ENCODE measurements around the gene TMEM80.

The TMEM80 gene

DNA sequence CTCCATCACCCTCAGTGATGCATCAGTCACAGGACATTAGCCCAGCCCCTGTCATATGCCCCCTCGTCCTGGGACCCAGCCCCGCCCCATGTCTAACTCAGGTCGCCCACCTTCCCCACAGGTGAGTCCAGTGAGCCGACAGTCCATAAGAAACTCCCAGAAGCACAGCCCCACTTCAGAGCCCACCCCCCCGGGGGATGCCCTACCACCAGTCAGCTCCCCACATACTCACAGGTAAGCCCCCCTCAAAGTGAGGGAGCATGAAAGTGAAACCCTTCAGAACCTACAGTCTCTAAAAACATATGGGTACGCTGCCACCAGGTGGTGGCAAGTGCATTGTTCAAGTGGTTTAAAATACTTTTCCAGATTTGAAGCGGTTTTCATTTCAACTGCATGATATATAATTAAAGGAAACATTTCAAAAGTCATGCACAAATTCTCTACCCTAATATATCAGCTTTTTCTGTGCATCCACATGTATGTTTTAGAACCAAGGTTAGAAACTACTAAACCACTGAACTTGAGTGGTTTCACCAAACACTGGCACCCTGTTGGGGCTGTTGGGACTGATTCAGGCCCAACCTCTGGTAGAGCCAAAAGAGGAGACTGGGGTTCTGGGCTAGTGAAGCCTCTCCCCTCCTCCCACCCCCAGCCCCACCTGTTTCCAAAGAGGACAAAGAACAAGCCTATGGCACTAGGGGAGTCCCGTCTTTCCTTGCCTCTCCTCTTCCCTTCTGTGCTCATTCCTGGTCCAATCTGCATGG, 27.7 kb downstream of the TMEM80 start:
- peak; percentile 40 for ATAC-seq
- TF ChIP-seq PPARA (CRISPR knock-in tag; IDR thresholded peaks at IDR 0.05; ENCODE audit: borderline replicate concordance) (no peak), ISL1 (CRISPR knock-in tag; IDR thresholded peaks at IDR 0.05) (no peak), TOX (CRISPR knock-in tag; IDR thresholded peaks at IDR 0.05; ENCODE audit: borderline replicate concordance) (no peak), ZC3H10 (CRISPR knock-in tag; IDR thresholded peaks at IDR 0.05) (no peak), ZNF70 (CRISPR knock-in tag; IDR thresholded peaks at IDR 0.05) (no peak), BACH2 (CRISPR knock-in tag; IDR thresholded peaks at IDR 0.05; ENCODE audit: borderline replicate concordance) (no peak), ESRRG (CRISPR knock-in tag; IDR thresholded peaks at IDR 0.05) (no peak), ZFP30 (CRISPR knock-in tag; IDR thresholded peaks at IDR 0.05) (no peak)
- TF ChIP-seq, protein P1, sequence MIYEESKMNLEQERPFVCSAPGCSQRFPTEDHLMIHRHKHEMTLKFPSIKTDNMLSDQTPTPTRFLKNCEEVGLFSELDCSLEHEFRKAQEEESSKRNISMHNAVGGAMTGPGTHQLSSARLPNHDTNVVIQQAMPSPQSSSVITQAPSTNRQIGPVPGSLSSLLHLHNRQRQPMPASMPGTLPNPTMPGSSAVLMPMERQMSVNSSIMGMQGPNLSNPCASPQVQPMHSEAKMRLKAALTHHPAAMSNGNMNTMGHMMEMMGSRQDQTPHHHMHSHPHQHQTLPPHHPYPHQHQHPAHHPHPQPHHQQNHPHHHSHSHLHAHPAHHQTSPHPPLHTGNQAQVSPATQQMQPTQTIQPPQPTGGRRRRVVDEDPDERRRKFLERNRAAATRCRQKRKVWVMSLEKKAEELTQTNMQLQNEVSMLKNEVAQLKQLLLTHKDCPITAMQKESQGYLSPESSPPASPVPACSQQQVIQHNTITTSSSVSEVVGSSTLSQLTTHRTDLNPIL (CRISPR knock-in tag; IDR thresholded peaks at IDR 0.05; ENCODE audit: low read depth) = no peak
- TF ChIP-seq, protein P2, sequence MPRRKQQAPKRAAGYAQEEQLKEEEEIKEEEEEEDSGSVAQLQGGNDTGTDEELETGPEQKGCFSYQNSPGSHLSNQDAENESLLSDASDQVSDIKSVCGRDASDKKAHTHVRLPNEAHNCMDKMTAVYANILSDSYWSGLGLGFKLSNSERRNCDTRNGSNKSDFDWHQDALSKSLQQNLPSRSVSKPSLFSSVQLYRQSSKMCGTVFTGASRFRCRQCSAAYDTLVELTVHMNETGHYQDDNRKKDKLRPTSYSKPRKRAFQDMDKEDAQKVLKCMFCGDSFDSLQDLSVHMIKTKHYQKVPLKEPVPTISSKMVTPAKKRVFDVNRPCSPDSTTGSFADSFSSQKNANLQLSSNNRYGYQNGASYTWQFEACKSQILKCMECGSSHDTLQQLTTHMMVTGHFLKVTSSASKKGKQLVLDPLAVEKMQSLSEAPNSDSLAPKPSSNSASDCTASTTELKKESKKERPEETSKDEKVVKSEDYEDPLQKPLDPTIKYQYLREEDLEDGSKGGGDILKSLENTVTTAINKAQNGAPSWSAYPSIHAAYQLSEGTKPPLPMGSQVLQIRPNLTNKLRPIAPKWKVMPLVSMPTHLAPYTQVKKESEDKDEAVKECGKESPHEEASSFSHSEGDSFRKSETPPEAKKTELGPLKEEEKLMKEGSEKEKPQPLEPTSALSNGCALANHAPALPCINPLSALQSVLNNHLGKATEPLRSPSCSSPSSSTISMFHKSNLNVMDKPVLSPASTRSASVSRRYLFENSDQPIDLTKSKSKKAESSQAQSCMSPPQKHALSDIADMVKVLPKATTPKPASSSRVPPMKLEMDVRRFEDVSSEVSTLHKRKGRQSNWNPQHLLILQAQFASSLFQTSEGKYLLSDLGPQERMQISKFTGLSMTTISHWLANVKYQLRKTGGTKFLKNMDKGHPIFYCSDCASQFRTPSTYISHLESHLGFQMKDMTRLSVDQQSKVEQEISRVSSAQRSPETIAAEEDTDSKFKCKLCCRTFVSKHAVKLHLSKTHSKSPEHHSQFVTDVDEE (CRISPR knock-in tag; IDR thresholded peaks at IDR 0.05) = no peak
- TF ChIP-seq, protein P3, sequence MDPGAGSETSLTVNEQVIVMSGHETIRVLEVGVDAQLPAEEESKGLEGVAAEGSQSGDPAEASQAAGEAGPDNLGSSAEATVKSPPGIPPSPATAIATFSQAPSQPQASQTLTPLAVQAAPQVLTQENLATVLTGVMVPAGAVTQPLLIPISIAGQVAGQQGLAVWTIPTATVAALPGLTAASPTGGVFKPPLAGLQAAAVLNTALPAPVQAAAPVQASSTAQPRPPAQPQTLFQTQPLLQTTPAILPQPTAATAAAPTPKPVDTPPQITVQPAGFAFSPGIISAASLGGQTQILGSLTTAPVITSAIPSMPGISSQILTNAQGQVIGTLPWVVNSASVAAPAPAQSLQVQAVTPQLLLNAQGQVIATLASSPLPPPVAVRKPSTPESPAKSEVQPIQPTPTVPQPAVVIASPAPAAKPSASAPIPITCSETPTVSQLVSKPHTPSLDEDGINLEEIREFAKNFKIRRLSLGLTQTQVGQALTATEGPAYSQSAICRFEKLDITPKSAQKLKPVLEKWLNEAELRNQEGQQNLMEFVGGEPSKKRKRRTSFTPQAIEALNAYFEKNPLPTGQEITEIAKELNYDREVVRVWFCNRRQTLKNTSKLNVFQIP (CRISPR knock-in tag; IDR thresholded peaks at IDR 0.05; ENCODE audit: borderline replicate concordance, low read depth) = no peak

DNA sequence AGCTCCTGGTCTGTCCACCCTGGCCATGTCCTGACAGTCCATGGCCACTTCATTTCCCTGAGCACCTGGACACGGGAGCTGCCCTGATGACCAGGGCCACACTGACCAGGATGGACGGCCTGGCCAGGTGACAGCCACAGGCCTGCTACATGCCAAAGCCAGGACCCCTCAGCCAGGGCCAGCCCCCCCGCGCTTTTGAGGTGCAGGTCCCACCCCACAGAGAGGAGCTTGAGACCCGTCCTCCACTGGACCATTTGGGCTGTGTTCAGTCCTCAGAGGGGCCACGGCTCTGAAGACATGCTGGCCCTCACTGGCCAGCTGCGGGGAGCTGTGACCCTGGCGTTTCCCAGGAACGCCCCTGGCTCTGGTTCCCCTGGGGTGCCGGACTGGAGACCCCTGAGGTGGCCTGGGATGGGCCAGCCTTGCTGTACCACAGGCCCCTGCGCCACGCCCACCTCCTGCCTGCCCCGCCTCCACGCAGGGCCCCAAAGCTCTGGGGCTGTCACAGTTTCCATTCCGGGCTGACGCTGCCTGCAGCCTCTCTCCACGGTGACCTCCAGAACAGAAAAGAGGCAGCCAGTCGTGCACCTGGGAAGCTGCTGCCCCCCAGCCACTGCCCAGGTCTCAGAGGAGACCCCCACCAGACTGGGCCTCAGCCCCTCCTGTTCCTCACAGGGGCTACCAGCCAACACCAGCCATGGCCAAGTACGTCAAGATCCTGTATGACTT, 28.6 kb downstream of the TMEM80 start:
- TF ChIP-seq, protein P4, sequence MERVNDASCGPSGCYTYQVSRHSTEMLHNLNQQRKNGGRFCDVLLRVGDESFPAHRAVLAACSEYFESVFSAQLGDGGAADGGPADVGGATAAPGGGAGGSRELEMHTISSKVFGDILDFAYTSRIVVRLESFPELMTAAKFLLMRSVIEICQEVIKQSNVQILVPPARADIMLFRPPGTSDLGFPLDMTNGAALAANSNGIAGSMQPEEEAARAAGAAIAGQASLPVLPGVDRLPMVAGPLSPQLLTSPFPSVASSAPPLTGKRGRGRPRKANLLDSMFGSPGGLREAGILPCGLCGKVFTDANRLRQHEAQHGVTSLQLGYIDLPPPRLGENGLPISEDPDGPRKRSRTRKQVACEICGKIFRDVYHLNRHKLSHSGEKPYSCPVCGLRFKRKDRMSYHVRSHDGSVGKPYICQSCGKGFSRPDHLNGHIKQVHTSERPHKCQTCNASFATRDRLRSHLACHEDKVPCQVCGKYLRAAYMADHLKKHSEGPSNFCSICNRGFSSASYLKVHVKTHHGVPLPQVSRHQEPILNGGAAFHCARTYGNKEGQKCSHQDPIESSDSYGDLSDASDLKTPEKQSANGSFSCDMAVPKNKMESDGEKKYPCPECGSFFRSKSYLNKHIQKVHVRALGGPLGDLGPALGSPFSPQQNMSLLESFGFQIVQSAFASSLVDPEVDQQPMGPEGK (CRISPR knock-in tag; IDR thresholded peaks at IDR 0.05; ENCODE audit: borderline replicate concordance) = no peak
- TF ChIP-seq OSR1 (CRISPR knock-in tag; IDR thresholded peaks at IDR 0.05) = no peak
- TF ChIP-seq ZC3H10 (CRISPR knock-in tag; IDR thresholded peaks at IDR 0.05) = no peak
- ATAC-seq = no peak

DNA sequence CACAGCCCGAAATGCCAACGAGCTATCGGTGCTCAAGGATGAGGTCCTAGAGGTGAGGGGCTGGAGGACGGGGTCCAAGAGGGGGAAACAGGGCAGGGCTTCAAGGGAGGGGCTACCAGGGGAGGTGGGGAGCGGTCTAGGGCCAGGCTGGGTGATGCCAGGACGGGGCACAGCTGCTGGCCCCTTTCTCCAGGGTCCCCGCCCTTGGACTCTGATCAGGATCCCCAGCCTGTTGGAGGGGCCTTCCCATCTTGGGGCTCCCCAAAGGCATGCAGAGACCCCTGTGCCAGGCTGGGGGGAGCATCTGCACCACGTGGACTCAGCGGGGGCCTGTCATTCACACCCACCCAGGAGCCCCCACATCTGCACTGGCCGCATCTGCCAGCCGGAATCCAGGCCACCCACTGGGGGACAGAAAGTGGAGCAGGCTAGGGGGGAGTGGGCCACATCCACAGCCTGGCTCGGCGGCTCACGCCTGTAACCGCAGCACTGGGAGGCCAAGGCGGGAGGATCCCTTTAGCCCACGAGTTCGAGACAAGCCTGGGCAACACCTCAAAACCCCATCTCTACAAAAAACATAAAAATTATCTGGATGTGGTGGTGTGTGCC, 29.3 kb downstream of the TMEM80 start:
- TF ChIP-seq GLIS3 (CRISPR knock-in tag; IDR thresholded peaks at IDR 0.05) = no peak
- no peak for TF ChIP-seq ARNTL (CRISPR knock-in tag; IDR thresholded peaks at IDR 0.05; ENCODE audit: borderline replicate concordance, low read depth)
- no peak for ATAC-seq

DNA sequence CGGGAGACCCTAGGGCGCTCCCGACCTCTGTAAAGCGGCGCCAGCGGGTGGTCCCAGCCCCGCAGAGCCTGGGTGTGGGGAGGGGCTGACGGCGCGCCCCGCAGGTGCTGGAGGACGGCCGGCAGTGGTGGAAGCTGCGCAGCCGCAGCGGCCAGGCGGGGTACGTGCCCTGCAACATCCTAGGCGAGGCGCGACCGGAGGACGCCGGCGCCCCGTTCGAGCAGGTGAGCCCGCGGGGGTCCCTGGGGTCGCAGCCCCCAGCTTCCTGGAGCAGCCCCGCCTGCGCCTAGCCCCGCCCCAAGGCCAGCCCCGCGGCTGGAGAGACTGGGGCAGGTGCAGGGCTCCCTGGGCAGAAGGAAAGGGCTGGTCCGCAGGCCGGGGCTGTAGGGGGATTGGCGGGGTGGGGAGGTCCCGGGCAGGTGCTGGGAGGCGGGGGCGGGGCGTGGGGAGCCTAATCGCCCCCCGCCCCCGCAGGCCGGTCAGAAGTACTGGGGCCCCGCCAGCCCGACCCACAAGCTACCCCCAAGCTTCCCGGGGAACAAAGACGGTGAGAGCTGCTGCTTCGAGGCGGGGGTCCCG, 30.1 kb downstream of the TMEM80 start:
- no peak for ATAC-seq
- TF ChIP-seq ZFP3 (CRISPR knock-in tag; IDR thresholded peaks at IDR 0.05) (no peak), TCF4 (CRISPR knock-in tag; IDR thresholded peaks at IDR 0.05; ENCODE audit: borderline replicate concordance) (no peak), PPARA (CRISPR knock-in tag; IDR thresholded peaks at IDR 0.05; ENCODE audit: borderline replicate concordance) (no peak), OSR1 (CRISPR knock-in tag; IDR thresholded peaks at IDR 0.05) (no peak), ZC3H10 (CRISPR knock-in tag; IDR thresholded peaks at IDR 0.05) (no peak), ISL1 (CRISPR knock-in tag; IDR thresholded peaks at IDR 0.05) (no peak), CSDC2 (CRISPR knock-in tag; IDR thresholded peaks at IDR 0.05) (no peak)
- TF ChIP-seq, protein P4 (CRISPR knock-in tag; IDR thresholded peaks at IDR 0.05; ENCODE audit: borderline replicate concordance) = no peak
